ENCODE data around the gene IL1RN.

The IL1RN gene

GRCh38 chr2:113104054-113104611, 23.3 kb upstream of the IL1RN start:
- TF ChIP-seq, protein P1, sequence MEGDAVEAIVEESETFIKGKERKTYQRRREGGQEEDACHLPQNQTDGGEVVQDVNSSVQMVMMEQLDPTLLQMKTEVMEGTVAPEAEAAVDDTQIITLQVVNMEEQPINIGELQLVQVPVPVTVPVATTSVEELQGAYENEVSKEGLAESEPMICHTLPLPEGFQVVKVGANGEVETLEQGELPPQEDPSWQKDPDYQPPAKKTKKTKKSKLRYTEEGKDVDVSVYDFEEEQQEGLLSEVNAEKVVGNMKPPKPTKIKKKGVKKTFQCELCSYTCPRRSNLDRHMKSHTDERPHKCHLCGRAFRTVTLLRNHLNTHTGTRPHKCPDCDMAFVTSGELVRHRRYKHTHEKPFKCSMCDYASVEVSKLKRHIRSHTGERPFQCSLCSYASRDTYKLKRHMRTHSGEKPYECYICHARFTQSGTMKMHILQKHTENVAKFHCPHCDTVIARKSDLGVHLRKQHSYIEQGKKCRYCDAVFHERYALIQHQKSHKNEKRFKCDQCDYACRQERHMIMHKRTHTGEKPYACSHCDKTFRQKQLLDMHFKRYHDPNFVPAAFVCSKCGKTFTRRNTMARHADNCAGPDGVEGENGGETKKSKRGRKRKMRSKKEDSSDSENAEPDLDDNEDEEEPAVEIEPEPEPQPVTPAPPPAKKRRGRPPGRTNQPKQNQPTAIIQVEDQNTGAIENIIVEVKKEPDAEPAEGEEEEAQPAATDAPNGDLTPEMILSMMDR (IDR thresholded peaks at IDR 0.05; ENCODE audit: insufficient read depth, missing control alignments): no peak
- FAIRE-seq (no peak), DNase-seq (ENCODE audit: insufficient read length, low spot score) (no peak)

- DNase-seq (ENCODE audit: insufficient read length, low spot score): no peak
- TF ChIP-seq, protein P1 (IDR thresholded peaks at IDR 0.05; ENCODE audit: insufficient read depth, missing control alignments): no peak
- no peak for FAIRE-seq
Observed at GRCh38 chr2:113105047-113105785, 22.2 kb upstream of the IL1RN start.

DNA sequence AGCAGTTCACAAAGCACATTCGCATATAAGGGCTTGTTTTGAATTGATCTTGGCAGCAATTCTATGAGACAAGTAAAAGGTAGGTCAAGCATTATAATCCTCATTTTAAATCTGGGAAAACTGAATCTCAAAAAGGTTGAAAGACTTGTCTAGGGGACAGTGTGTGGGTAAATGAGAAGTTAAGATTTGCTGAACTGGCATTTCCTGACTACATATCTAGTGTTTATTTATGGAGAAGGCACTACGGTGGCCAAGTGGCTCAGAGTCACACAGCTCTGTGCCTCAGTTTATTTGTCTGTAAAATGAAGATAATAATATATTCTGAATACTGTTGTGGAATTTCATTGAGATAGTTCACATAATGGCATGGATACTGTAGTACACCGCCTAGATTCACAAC, 16.3 kb upstream of the IL1RN start:
- FAIRE-seq: no peak
- no peak for DNase-seq (ENCODE audit: insufficient read length, low spot score)
- TF ChIP-seq, protein P1 (IDR thresholded peaks at IDR 0.05; ENCODE audit: insufficient read depth, missing control alignments): no peak

DNA sequence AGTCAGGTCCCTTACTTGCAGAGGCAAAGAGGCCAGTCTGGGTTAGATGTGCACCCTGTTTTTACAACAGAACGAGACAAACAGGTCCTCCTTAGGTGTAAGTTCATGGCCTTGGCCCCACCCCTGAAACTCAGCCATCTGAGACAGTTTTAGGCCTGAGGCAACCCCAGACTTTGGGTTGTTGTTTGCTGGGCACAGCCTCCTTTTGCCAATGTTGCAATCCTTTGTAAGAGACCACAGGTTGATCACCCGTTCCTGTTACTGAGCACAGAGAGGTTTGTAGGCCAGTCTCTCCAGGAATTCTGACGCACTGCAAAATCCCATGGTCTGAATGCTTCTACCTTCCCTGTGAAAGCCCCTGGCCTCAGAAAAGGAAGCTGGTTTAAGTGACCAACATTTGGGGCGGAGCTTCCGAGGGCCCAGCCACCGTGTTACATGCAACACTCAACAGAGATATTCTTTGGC, 15.5 kb upstream of the IL1RN start:
- FAIRE-seq (no peak), DNase-seq (ENCODE audit: insufficient read length, low spot score) (no peak)
- TF ChIP-seq, protein P1 (IDR thresholded peaks at IDR 0.05; ENCODE audit: insufficient read depth, missing control alignments): no peak

- DNase-seq (ENCODE audit: insufficient read length, low spot score): no peak
- FAIRE-seq: no peak
- TF ChIP-seq, protein P1 (IDR thresholded peaks at IDR 0.05; ENCODE audit: insufficient read depth, missing control alignments): no peak
Observed at GRCh38 chr2:113112441-113112840, 15.0 kb upstream of the IL1RN start.

DNA sequence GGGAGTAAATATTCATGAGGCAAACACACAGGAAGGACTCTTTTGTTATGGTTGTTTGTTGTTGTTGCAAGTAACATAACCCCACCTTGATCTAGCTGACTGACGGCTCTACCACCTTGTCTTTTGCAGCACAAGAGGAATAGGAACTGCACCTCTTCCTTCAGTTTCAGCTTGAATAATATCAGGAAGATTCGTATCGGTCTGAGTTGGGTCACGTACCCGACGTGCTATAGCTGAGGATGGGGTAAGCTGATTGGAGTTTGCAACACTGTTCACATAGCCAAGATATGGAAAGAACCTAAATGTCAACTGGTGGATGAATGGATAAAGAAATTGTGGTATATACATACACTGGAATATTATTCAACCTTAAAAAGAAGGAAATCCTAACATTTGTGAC, 14.5 kb upstream of the IL1RN start:
- FAIRE-seq: no peak
- no peak for DNase-seq (ENCODE audit: insufficient read length, low spot score)
- TF ChIP-seq, protein P1 (IDR thresholded peaks at IDR 0.05; ENCODE audit: insufficient read depth, missing control alignments): no peak

DNA sequence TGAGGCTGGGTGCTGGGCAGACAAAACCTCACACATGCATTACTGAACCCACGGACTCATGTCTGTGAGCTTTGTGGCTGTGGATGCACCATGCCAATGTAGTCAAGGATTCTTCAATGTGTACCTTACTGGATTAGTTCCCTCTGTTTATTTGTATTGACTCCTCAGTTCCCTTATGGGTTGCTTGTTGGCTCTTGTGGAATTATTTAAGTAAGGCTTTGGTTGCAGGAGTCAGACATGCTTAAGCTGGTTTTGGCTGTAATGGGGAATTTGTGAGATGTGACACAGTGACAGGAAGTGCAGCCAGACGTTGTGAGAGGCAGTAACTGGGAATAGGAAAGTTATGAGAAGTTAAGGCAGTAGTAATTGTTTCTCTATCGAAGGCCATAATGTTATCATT, 13.6 kb upstream of the IL1RN start:
- TF ChIP-seq, protein P1 (IDR thresholded peaks at IDR 0.05; ENCODE audit: insufficient read depth, missing control alignments): no peak
- DNase-seq (ENCODE audit: insufficient read length, low spot score) (no peak), FAIRE-seq (no peak)

Data from D721Med (cell line).